HepG2 (cell line): ENCODE results near the gene COG5. TPM values are rescaled to one million over a fixed set of nuclear protein-coding genes. Genes with fewer than 3 reads are reported as not detected.
A peak's percentile ranks its signal among the peaks of the same experiment; 100 is the strongest.

Source experiments
- DR1 ChIP-seq: sonication (generic); formaldehyde crosslinking; IDR thresholded peaks from 2 replicates; pipeline ENCODE4 v1.8.0; 2021; ENCODE audit warnings: mild to moderate bottlenecking, missing genetic modification reagents, inconsistent platforms
- ELF3 ChIP-seq: IDR thresholded peaks from 2 replicates; pipeline ENCODE4 v1.6.1; 2016; ENCODE audit warnings: missing genetic modification reagents, missing compliant biosample characterization
- KAT8 ChIP-seq: IDR thresholded peaks from 2 replicates; pipeline ENCODE4 v1.6.1; 2016; ENCODE audit warnings: missing genetic modification reagents, missing compliant biosample characterization
- PBX3 ChIP-seq: sonication (generic); formaldehyde crosslinking; IDR thresholded peaks from 2 replicates; pipeline ENCODE4 v1.8.1; 2023; ENCODE audit warnings: missing genetic modification reagents, inconsistent platforms, borderline replicate concordance
- POGZ ChIP-seq: sonication (generic); formaldehyde crosslinking; IDR thresholded peaks from 2 replicates; pipeline ENCODE4 v1.4.0; 2020; ENCODE audit warnings: mild to moderate bottlenecking, missing genetic modification reagents
- SRSF9 ChIP-seq: fragments of 200-400 bp; formaldehyde crosslinking; IDR thresholded peaks from 2 replicates; pipeline ENCODE4 v1.6.1; 2018; ENCODE audit warnings: borderline replicate concordance, mild to moderate bottlenecking, low read depth, low read length; ENCODE audit not compliant: insufficient read depth, poor library complexity, severe bottlenecking
- ZBTB46 ChIP-seq: sonication (generic); formaldehyde crosslinking; IDR thresholded peaks from 2 replicates; pipeline ENCODE4 v1.4.0; 2020; ENCODE audit warnings: mild to moderate bottlenecking, missing genetic modification reagents, borderline replicate concordance
- ZNF12 ChIP-seq: sonication (generic); formaldehyde crosslinking; IDR thresholded peaks from 2 replicates; pipeline ENCODE4 v1.5.0; 2020; ENCODE audit warnings: missing genetic modification reagents
- polyA plus RNA-seq, 8 experiments: library from polyadenylated mRNA; depleted of rRNA in 3 of 8; stranded (reverse) in 7 of 8; unstranded in 1 of 8; fragments of >200 nt; fragmentation: Illumina TruSeq in 4 of 8; extraction: Trizol in 4 of 8; gene quantifications; 2 replicates each; pipeline versions ENCODE4 v1.2.1 to v1.2.3, GENCODE V29; 2011 to 2016; ENCODE audit warnings: low read depth in 4 of 8, missing spikeins in 1 of 8, mixed read lengths in 1 of 8; ENCODE audit not compliant: insufficient read depth in 1 of 8
- total RNA-seq, 5 experiments: library from RNA; depleted of rRNA; stranded (reverse); fragments of >200 nt; fragmentation: Illumina TruSeq; extraction: Trizol; gene quantifications; 2 replicates each; pipeline ENCODE4 v1.2.3, GENCODE V29; 2016; ENCODE audit warnings: low read depth in 1 of 5
- TF ChIP-seq, protein P1 (sequence below): sonication (generic); formaldehyde crosslinking; IDR thresholded peaks from 2 replicates; pipeline ENCODE4 v1.4.0; 2020; ENCODE audit warnings: mild to moderate bottlenecking, missing genetic modification reagents
- TF ChIP-seq, protein P2 (sequence below): sonication (generic); formaldehyde crosslinking; IDR thresholded peaks from 2 replicates; pipeline ENCODE4 v1.4.0; 2020; ENCODE audit warnings: missing genetic modification reagents
- TF ChIP-seq, protein P3 (sequence below): sonication (generic); formaldehyde crosslinking; IDR thresholded peaks from 2 replicates; pipeline ENCODE4 v1.5.0; 2020; ENCODE audit warnings: mild to moderate bottlenecking, missing genetic modification reagents, borderline replicate concordance

The COG5 gene
- total and polyA plus RNA-seq, 2 of the 13 experiments (the other 11 are each of a cell fraction or from before 2014, with no cell fraction given), result 20.4 to 31.3 TPM

- TF ChIP-seq POGZ (peak; percentile 80; the same call in 1 of the 2 replicates), PBX3 (CRISPR knock-in tag) (no peak), ZNF12 (CRISPR knock-in tag) (no peak), KAT8 (CRISPR knock-in tag) (peak; percentile 77), SRSF9 (no peak), DR1 (CRISPR knock-in tag) (peak; percentile 61; the same call in 1 of the 2 replicates), ZBTB46 (CRISPR knock-in tag) (no peak), ELF3 (peak; percentile 36)
- TF ChIP-seq, protein P1, sequence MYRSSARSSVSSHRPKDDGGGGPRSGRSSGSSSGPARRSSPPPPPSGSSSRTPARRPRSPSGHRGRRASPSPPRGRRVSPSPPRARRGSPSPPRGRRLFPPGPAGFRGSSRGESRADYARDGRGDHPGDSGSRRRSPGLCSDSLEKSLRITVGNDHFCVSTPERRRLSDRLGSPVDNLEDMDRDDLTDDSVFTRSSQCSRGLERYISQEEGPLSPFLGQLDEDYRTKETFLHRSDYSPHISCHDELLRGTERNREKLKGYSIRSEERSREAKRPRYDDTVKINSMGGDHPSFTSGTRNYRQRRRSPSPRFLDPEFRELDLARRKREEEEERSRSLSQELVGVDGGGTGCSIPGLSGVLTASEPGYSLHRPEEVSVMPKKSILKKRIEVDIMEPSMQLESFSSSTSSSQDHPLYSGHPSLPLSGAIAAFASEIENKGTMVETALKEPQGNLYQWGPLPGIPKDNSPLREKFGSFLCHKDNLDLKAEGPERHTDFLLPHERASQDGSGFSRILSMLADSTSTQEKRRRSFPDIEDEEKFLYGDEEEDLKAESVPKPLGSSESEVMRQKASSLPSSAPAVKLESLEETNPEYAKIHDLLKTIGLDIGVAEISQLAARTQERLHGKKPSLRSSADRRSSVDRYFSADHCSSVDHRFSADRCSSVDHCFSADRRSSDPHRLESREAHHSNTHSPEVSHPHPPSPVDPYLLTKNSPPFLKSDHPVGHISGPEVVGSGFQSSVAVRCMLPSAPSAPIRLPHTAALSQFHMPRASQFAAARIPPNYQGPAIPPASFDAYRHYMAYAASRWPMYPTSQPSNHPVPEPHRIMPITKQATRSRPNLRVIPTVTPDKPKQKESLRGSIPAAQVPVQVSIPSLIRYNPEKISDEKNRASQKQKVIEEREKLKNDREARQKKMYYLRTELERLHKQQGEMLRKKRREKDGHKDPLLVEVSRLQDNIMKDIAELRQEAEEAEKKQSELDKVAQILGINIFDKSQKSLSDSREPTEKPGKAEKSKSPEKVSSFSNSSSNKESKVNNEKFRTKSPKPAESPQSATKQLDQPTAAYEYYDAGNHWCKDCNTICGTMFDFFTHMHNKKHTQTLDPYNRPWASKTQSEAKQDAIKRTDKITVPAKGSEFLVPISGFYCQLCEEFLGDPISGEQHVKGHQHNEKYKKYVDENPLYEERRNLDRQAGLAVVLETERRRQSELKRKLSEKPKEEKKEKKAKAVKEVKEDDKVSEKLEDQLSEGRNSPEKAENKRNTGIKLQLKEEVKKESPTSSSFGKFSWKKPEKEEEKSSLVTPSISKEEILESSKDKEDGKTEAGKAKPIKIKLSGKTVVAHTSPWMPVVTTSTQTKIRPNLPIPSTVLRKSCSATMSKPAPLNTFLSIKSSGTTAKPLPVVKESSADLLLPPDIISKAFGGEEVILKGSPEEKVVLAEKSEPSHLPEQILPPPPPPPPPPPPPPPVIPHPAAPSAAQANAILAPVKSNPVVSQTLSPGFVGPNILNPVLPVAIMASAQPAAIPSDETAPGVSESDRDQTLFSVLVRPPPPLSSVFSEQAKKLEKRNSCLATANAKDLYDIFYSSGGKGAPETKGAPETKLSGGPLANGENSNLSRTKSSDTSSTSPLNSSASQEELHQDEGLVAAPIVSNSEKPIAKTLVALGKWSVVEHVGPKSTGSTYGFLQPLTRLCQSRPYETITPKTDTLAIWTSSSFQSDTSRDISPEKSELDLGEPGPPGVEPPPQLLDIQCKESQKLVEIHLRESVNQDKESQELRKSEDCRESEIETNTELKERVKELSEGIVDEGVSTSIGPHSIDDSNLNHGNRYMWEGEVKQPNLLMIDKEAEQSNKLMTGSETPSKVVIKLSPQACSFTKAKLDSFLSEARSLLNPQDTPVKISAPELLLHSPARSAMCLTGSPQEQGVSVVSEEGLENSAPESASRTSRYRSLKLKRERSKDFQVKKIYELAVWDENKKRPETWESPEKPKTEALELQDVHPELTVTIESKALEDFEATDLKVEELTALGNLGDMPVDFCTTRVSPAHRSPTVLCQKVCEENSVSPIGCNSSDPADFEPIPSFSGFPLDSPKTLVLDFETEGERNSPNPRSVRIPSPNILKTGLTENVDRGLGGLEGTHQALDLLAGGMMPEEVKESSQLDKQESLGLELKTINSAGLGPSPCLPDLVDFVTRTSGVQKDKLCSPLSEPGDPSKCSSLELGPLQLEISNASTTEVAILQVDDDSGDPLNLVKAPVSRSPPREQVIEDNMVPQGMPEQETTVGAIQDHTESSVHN (CRISPR knock-in tag), result no peak
- TF ChIP-seq, protein P2, sequence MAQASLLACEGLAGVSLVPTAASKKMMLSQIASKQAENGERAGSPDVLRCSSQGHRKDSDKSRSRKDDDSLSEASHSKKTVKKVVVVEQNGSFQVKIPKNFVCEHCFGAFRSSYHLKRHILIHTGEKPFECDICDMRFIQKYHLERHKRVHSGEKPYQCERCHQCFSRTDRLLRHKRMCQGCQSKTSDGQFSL, result no peak
- TF ChIP-seq, protein P3, sequence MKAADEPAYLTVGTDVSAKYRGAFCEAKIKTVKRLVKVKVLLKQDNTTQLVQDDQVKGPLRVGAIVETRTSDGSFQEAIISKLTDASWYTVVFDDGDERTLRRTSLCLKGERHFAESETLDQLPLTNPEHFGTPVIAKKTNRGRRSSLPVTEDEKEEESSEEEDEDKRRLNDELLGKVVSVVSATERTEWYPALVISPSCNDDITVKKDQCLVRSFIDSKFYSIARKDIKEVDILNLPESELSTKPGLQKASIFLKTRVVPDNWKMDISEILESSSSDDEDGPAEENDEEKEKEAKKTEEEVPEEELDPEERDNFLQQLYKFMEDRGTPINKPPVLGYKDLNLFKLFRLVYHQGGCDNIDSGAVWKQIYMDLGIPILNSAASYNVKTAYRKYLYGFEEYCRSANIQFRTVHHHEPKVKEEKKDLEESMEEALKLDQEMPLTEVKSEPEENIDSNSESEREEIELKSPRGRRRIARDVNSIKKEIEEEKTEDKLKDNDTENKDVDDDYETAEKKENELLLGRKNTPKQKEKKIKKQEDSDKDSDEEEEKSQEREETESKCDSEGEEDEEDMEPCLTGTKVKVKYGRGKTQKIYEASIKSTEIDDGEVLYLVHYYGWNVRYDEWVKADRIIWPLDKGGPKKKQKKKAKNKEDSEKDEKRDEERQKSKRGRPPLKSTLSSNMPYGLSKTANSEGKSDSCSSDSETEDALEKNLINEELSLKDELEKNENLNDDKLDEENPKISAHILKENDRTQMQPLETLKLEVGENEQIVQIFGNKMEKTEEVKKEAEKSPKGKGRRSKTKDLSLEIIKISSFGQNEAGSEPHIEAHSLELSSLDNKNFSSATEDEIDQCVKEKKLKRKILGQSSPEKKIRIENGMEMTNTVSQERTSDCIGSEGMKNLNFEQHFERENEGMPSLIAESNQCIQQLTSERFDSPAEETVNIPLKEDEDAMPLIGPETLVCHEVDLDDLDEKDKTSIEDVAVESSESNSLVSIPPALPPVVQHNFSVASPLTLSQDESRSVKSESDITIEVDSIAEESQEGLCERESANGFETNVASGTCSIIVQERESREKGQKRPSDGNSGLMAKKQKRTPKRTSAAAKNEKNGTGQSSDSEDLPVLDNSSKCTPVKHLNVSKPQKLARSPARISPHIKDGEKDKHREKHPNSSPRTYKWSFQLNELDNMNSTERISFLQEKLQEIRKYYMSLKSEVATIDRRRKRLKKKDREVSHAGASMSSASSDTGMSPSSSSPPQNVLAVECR (CRISPR knock-in tag), result peak; percentile 88; the same call in 1 of the 2 replicates
These were observed 394.3 kb downstream of the COG5 start (continued) for GRCh38 chr7:107169120-107170050.
